ENCODE data around the gene ASB12.

Gene ASB12

GRCh38 chrX:64187762-64188150, 42.7 kb downstream of the ASB12 start:
- DNase-seq (ENCODE audit: low read depth in 2 of 2, low spot score in 1 of 2): no peak

- DNase-seq (ENCODE audit: low read depth in 2 of 2, low spot score in 1 of 2): no peak
Measured at GRCh38 chrX:64186974-64187761, 43.2 kb downstream of the ASB12 start.

DNA sequence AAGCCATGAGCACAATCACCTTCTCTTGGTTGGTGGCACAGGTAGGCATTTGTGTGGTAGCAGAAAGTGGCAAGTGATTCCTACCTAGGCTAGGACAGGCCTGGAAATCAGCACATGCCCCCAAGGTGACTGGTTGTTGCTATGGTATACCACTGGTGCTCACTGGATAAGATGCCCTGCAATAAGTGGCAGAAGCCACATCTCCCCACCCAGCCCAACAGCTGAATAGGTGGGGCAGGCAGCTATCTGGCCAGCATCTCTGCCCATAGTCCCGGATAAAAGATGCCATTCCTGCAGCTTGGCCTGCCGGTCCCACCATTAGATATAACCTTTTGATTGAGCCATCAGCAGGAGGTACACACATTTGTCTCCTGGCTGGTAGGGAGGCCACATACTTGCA, 46.0 kb downstream of the ASB12 start:
- no peak for DNase-seq (ENCODE audit: low read depth in 2 of 2, low spot score in 1 of 2)

DNA sequence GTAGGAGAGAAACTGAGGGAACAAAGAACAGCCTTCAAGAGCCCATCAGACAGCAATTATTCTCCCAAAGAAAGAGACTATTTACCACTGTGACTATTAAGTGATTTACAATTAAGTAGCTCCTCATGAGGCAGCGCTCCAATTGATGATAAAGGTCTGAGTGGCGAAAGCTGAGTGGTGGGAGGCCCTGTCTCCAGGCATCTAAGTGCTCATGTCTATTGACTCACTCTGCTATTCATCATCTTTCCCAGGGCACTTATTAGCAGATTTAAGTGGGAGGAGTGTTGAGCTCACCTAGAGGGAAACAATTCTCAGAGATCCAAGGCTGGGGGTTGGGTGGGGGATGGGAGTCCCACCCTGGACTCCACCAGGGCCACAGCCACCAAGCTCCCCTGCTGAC, 48.2 kb downstream of the ASB12 start:
- no peak for DNase-seq (ENCODE audit: low read depth in 2 of 2, low spot score in 1 of 2)

DNA sequence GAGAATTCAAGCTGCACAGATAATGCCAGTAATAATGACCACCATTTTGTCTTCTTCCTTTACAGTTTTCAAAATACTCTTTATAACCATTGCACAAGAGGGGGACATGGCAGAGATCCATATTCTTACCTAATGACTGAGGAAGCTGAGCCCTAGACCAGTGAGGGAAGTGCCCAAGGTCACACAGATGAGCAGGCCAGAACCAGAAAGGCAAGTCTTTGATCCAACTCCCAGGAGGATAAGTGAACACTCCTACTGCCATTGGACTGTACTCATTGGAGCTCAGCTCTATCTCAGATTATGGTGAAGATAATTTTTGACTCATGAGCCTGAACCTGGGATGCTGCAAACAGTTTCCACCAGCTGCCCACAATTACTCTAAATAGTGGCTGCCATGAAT, 53.5 kb downstream of the ASB12 start:
- DNase-seq (ENCODE audit: low read depth in 2 of 2, low spot score in 1 of 2): no peak

Measured in stimulated activated CD8-positive, alpha-beta memory T cell treated with anti-CD3 and anti-CD28 coated beads, Interleukin-4, amount 100 ng/mL, for 4 hours (primary cell).